Natural killer cell (primary cell): Measurements from ENCODE around the gene AP5S1. TPM values are rescaled to one million over a fixed set of nuclear protein-coding genes. Genes with fewer than 3 reads are reported as not detected.

ENCODE experiments used
- ATAC-seq, 3 donors: fragments of 150-1000 bp in 2 of 3; fragments of 200-7000 bp in 1 of 3; cut with Tn5 transposase; 1 replicate in 1 of 3; 2 replicates in 2 of 3; pipeline ENCODE4 v1.10.0; 2021; ENCODE audit warnings: mild to moderate bottlenecking in 2 of 3, moderate library complexity in 2 of 3
- DNase-seq, 2 donors: peaks; one replicate each; pipeline versions ENCODE4 v3.0.0 to v3.0.0-alpha.2; 2013 to 2021; ENCODE audit warnings: mixed read lengths in 1 of 2
- H3K27ac ChIP-seq: one replicate; pipeline ENCODE4 v1.5.1; 2013; ENCODE audit warnings: mild to moderate bottlenecking, low read length
- H3K27me3 ChIP-seq: one replicate; pipeline ENCODE4 v1.6.1; 2013; ENCODE audit warnings: low read length; ENCODE audit not compliant: control insufficient read depth, insufficient read depth
- H3K36me3 ChIP-seq: one replicate; pipeline ENCODE4 v1.6.1; 2013; ENCODE audit warnings: low read length; ENCODE audit not compliant: control insufficient read depth, insufficient read depth
- H3K4me1 ChIP-seq: one replicate; pipeline ENCODE4 v1.6.1; 2013; ENCODE audit warnings: low read length; ENCODE audit not compliant: control insufficient read depth, insufficient read depth
- H3K4me3 ChIP-seq: one replicate; pipeline ENCODE4 v1.5.1; 2013; ENCODE audit warnings: low read length
- H3K9me3 ChIP-seq: one replicate; pipeline ENCODE4 v1.6.1; 2013; ENCODE audit warnings: low read length; ENCODE audit not compliant: control insufficient read depth, insufficient read depth
- H3K27ac Mint-ChIP-seq, 2 donors: one replicate each; pipeline ENCODE4 v1.8.0; 2022; ENCODE audit warnings: mild to moderate bottlenecking in 2 of 2, mixed read lengths in 2 of 2, moderate library complexity in 1 of 2
- H3K27me3 Mint-ChIP-seq, 2 donors: one replicate each; pipeline ENCODE4 v1.8.0; 2022; ENCODE audit warnings: low read depth in 2 of 2, mixed read lengths in 2 of 2
- H3K36me3 Mint-ChIP-seq: one replicate; pipeline ENCODE4 v1.8.0; 2022; ENCODE audit warnings: mixed read lengths
- H3K4me1 Mint-ChIP-seq, 2 donors: one replicate each; pipeline ENCODE4 v1.8.0; 2022; ENCODE audit warnings: mixed read lengths in 2 of 2
- H3K4me3 Mint-ChIP-seq: one replicate; pipeline ENCODE4 v1.8.0; 2022; ENCODE audit warnings: mild to moderate bottlenecking, moderate library complexity, mixed read lengths
- H3K9me3 Mint-ChIP-seq, 2 donors: one replicate each; pipeline ENCODE4 v1.8.0; 2022; ENCODE audit warnings: mixed read lengths in 2 of 2
- WGBS: methylation state at CpG from one replicate; pipeline ENCODE4 v1.1.7; 2013; ENCODE audit warnings: missing lambda C conversion rate; ENCODE audit not compliant: insufficient coverage; 5-methylcytosine and 5-hydroxymethylcytosine counted together
- intact Hi-C: fragments of 100-400 bp; cut with micrococcal nuclease; formaldehyde crosslinking; loops from one replicate; pipeline ENCODE4 v1.14.2; 2022
- total RNA-seq, 4 donors: library from RNA; stranded (reverse); fragments of 120-200 nt in 1 of 4; gene quantifications; one replicate each; pipeline versions ENCODE4 v1.2.3 to v1.2.4, GENCODE V29; 2013 to 2022
- TF ChIP-seq, protein P1 (sequence below): fragments of 200-600 bp; IDR thresholded peaks from one replicate; pipeline ENCODE4 v1.8.0; 2022; ENCODE audit warnings: antibody characterized with exemption

AP5S1 gene
- total RNA-seq, 3 donors from 2014 or later (not counting 1 experiment from before 2014, with no cell fraction given), result 7.9 to 12.3 (median 12.1) TPM

DNA sequence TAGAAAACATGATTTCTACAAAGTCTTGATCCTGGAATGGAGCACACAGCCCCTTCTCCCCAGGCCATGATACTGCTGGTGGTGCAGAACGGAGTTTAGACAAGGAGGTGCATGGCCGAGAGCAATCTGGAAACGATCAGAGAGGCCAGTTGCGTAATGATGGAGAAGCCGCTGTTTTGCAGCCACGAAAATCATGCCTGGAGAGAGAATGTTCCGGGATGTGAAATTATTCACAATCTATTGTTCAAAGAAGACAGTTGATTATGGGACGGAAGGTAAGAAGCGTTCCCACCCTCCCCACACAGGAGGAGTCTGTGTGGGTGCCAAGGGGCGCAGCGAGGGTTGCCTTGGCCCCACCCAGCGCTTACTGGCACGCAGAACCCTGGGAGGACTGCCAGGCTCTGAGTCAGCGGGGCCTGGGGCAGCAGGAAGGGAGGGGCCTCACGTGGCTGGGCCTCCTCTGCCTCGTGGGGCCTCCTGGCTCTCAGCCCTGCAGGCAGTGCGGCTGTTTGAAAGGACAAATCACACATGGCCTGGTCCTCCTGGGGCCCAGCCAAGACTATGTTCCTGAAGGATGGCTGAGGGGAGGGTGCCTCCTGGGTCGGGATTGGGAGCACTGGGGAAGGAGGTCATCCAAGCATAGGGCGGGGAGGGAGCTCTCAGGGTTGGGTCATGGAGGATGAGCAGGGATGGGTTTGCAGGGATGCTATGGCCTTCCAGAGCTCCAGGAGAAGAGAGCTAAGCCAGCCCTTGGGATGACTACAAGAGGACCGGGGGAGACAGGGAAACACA lies 8.7 kb upstream of the AP5S1 start:
- Histone ChIP-seq H3K4me1 (peaks cover 89% of the 10 kb centered on the region), H3K9me3 (no peaks in the 10 kb centered on the region), H3K27me3 (no peaks in the 10 kb centered on the region), H3K27ac (peak overlapping the region; percentile 94), H3K4me3 (peak overlapping the region; percentile 52), H3K36me3 (peaks cover 3% of the 10 kb centered on the region)
- TF ChIP-seq, protein P1, sequence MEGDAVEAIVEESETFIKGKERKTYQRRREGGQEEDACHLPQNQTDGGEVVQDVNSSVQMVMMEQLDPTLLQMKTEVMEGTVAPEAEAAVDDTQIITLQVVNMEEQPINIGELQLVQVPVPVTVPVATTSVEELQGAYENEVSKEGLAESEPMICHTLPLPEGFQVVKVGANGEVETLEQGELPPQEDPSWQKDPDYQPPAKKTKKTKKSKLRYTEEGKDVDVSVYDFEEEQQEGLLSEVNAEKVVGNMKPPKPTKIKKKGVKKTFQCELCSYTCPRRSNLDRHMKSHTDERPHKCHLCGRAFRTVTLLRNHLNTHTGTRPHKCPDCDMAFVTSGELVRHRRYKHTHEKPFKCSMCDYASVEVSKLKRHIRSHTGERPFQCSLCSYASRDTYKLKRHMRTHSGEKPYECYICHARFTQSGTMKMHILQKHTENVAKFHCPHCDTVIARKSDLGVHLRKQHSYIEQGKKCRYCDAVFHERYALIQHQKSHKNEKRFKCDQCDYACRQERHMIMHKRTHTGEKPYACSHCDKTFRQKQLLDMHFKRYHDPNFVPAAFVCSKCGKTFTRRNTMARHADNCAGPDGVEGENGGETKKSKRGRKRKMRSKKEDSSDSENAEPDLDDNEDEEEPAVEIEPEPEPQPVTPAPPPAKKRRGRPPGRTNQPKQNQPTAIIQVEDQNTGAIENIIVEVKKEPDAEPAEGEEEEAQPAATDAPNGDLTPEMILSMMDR, result no peak
- Mint-ChIP-seq H3K4me3 (peak overlapping the region; percentile 94), H3K27me3 (no peaks in the 10 kb centered on the region), H3K4me1 (peaks cover 60 to 74% of the 10 kb centered on the region in 2 donors), H3K27ac (peak overlapping the region; percentile 95 to 99), H3K36me3 (no peaks in the 10 kb centered on the region), H3K9me3 (no peaks in the 10 kb centered on the region)
- WGBS, result 11% methylated on average over 19 of the region's 20 CpGs
- intact Hi-C loops, result loop anchor here (1.0 kb wide), 2 partner anchors 9 to 16 kb away; partner anchors contain the start of gene AP5S1
- ATAC-seq (peak; percentile 81 to 89 (median 85)), DNase-seq (peak; percentile 79 to 97)

DNA sequence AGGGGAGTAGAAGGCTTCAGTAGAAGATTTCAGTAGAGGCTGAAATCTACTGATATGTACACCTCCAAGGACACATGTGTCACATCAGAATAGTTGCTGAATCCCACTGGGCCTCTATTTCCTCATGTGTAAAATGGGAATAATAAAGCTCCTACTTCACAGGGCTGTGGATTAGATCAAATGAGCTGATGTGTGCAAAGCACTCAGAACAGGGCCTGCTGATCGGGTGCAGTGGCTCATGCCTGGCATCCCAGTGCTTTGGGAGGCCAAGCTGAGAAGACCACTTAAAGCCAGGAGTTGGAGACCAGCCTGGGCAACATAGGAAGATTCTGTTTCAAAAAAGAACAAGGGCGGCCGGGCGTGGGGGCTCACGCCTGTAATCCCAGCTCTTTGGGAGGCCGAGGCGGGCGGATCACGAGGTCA lies 8.1 kb upstream of the AP5S1 start:
- peak overlapping the region; percentile 52 for H3K4me3 ChIP-seq
- TF ChIP-seq, protein P1, result no peak
- no peaks in the 10 kb centered on the region for H3K36me3 ChIP-seq

DNA sequence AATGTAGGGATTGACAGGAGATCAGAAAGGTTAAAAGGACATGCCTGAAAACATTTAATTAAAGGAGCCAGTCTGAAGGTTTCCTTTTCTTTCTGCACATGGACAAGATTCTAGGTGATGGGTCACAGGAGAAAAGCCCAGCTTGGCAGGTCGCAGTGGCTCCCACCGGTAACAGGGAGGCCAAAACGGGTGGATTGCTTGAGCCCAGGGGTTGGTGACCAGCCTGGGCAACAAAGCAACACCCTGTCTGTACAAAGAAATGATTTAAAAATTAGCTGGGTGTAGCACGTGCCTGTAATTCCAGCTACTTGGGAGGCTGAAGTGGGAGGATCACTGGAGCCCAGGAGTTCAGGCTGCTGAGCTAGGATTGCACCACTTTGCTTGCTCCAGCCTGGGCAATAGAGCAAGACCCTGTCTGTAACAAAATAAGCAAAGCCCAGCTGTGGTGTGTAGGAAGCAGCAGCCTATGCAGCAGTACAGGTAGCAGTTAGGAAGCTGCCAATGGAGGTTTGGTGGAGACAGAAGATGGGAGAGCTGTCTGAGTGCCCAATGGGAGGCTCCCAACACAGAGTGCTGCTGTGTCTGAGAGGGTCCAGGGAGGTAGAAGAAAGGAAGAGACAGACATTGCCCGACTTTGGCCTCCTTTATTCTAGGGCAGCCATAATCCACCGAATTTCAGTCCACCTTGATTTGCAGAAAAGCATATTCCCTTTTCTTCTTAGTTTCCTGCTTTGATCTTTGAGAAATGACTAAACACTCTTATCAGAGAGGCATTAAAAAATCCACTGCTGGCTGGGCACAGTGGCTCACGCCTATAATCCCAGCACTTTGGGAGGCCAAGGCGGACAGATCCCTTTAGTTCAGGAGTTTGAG lies 7.1 kb upstream of the AP5S1 start:
- DNase-seq, result peak in 1 of 2 donors; percentile 20
- Mint-ChIP-seq H3K36me3 (no peaks in the 10 kb centered on the region), H3K4me1 (peaks cover 59 to 74% of the 10 kb centered on the region in 2 donors), H3K27me3 (no peaks in the 10 kb centered on the region), H3K4me3 (peak overlapping the region; percentile 21), H3K27ac (peak overlapping the region; percentile 95 to 99), H3K9me3 (no peaks in the 10 kb centered on the region)
- ATAC-seq, result no peak
- intact Hi-C loops, result no loop called here
- H3K9me3 ChIP-seq, result no peaks in the 10 kb centered on the region
- TF ChIP-seq, protein P1, result no peak
- no peaks in the 10 kb centered on the region for H3K36me3 ChIP-seq
- peaks cover 89% of the 10 kb centered on the region for H3K4me1 ChIP-seq
- peak overlapping the region; percentile 42 for H3K27ac ChIP-seq
- no peak overlapping the region for H3K4me3 ChIP-seq
- 89% methylated on average over 8 of the region's 8 CpGs for WGBS
- no peaks in the 10 kb centered on the region for H3K27me3 ChIP-seq

More for the DNA sequence above, 8.1 kb upstream of the AP5S1 start:
- H3K4me1 Mint-ChIP-seq, result peaks cover 57 to 75% of the 10 kb centered on the region in 2 donors
- peaks cover 89% of the 10 kb centered on the region for H3K4me1 ChIP-seq
- intact Hi-C loops, result no loop called here
- ATAC-seq, result no peak
- H3K36me3 Mint-ChIP-seq, result no peaks in the 10 kb centered on the region
- 96% methylated on average over 8 of the region's 9 CpGs for WGBS
- H3K27me3 ChIP-seq, result no peaks in the 10 kb centered on the region
- H3K4me3 Mint-ChIP-seq, result peak overlapping the region; percentile 94
- H3K27ac ChIP-seq, result peak overlapping the region; percentile 94
- peak overlapping the region; percentile 95 to 99 for H3K27ac Mint-ChIP-seq
- H3K27me3 Mint-ChIP-seq, result no peaks in the 10 kb centered on the region
- DNase-seq, result no peak
- no peaks in the 10 kb centered on the region for H3K9me3 Mint-ChIP-seq
- no peaks in the 10 kb centered on the region for H3K9me3 ChIP-seq
